T-cell (primary cell): ENCODE measurements around the gene MXRA8. TPM values are rescaled to one million over a fixed set of nuclear protein-coding genes. Genes with fewer than 3 reads are reported as not detected.
"Not testable (repeated sequence)": the region's sequence is repeated elsewhere in the genome, so short reads cannot be mapped to it uniquely, and the experiment has no call there.

Experiments
- ATAC-seq, 4 experiments: fragments of 200-7000 bp in 3 of 4; fragments of 150-1000 bp in 1 of 4; cut with Tn5 transposase; replicated peaks in 1 of 4; 1 replicate in 3 of 4; 2 replicates in 1 of 4; pipeline ENCODE4 v1.10.0; 2021; ENCODE audit warnings: moderate library complexity in 3 of 4, mild to moderate bottlenecking in 2 of 4, moderate number of reproducible peaks in 1 of 4
- CTCF ChIA-PET, 2 donors: fragments of 300-600 bp; sonication (Branson Sonifier 250); formaldehyde crosslinking; loops; one replicate each; lab custom pipeline; 2022; ENCODE audit warnings: antibody characterized with exemption in 2 of 2; lab: Charles Lee
- POLR2A ChIA-PET, 2 donors: fragments of 300-600 bp; sonication (Branson Sonifier 250); formaldehyde crosslinking; loops; one replicate each; lab custom pipeline; 2022; ENCODE audit warnings: antibody characterized with exemption in 2 of 2; lab: Charles Lee
- DNase-seq, 35 experiments: peaks; one replicate each; pipeline versions ENCODE4 v3.0.0 to v3.0.0-alpha.2; 2013 to 2023
- H3K27ac ChIP-seq: one replicate; pipeline ENCODE4 v1.5.1; 2013; ENCODE audit warnings: low read length
- H3K27me3 ChIP-seq, 2 experiments: replicated peaks in 1 of 2; 1 replicate in 1 of 2; 2 replicates in 1 of 2; pipeline versions ENCODE4 v1.6.1 to v1.7.0; 2013; ENCODE audit warnings: low read length in 1 of 2, mixed read lengths in 1 of 2; ENCODE audit not compliant: control insufficient read depth in 2 of 2, insufficient read depth in 2 of 2; ENCODE audit errors: extremely low read depth in 1 of 2
- H3K36me3 ChIP-seq, 2 donors: 1 replicate in 1 of 2; 2 replicates in 1 of 2; pipeline versions ENCODE4 v1.6.1 to v1.7.0; 2013; ENCODE audit warnings: low read length in 1 of 2; ENCODE audit not compliant: control insufficient read depth in 2 of 2, insufficient read depth in 1 of 2; ENCODE audit errors: extremely low read depth in 1 of 2
- H3K4me1 ChIP-seq, 2 experiments: 1 replicate in 1 of 2; 2 replicates in 1 of 2; pipeline versions ENCODE4 v1.6.1 to v1.7.0; 2013; ENCODE audit warnings: low read length in 2 of 2, mixed read lengths in 1 of 2; ENCODE audit not compliant: insufficient read depth in 2 of 2, control insufficient read depth in 1 of 2; ENCODE audit errors: extremely low read depth in 1 of 2
- H3K4me3 ChIP-seq, 2 donors: 1 replicate in 1 of 2; 2 replicates in 1 of 2; pipeline versions ENCODE4 v1.5.1 to v1.7.0; 2013; ENCODE audit warnings: mild to moderate bottlenecking in 2 of 2, low read length in 1 of 2, moderate library complexity in 1 of 2; ENCODE audit not compliant: control insufficient read depth in 1 of 2; ENCODE audit errors: extremely low read depth in 1 of 2
- H3K9me3 ChIP-seq: 2 replicates; pipeline ENCODE4 v1.7.0; 2013
- H3K27ac Mint-ChIP-seq, 2 donors: one replicate each; pipeline ENCODE4 v1.8.0; 2020 to 2021; ENCODE audit warnings: mild to moderate bottlenecking in 2 of 2, mixed read lengths in 2 of 2
- H3K27me3 Mint-ChIP-seq, 2 donors: one replicate each; pipeline ENCODE4 v1.8.0; 2021 to 2022; ENCODE audit warnings: mixed read lengths in 2 of 2
- H3K36me3 Mint-ChIP-seq: one replicate; pipeline ENCODE4 v1.8.0; 2021; ENCODE audit warnings: mixed read lengths
- H3K4me1 Mint-ChIP-seq, 3 donors: one replicate each; pipeline ENCODE4 v1.8.0; 2020 to 2022; ENCODE audit warnings: mixed read lengths in 3 of 3, mild to moderate bottlenecking in 1 of 3
- H3K4me3 Mint-ChIP-seq, 3 donors: one replicate each; pipeline ENCODE4 v1.8.0; 2020 to 2022; ENCODE audit warnings: mild to moderate bottlenecking in 3 of 3, mixed read lengths in 3 of 3, moderate library complexity in 3 of 3
- H3K9me3 Mint-ChIP-seq, 3 donors: one replicate each; pipeline ENCODE4 v1.8.0; 2020 to 2022; ENCODE audit warnings: mixed read lengths in 3 of 3
- whole genome bisulfite sequencing: methylation state at CpG from one replicate; pipeline ENCODE4 v1.1.5; 2013; ENCODE audit warnings: missing lambda C conversion rate; ENCODE audit not compliant: insufficient coverage; 5-methylcytosine and 5-hydroxymethylcytosine counted together
- total RNA-seq, 35 experiments: library from RNA in 6 of 35; stranded (reverse) in 6 of 35; fragments of 120-200 nt in 1 of 35; gene quantifications; one replicate each; pipeline versions ENCODE4 v1.2.1 to v1.2.4 and lab custom pipeline; 2013 to 2026

The MXRA8 gene
- total RNA-seq, 5 donors from 2014 or later (not counting 1 experiment from before 2014, with no cell fraction given), result 0.99 to 6.8 (median 1.9) TPM

DNA sequence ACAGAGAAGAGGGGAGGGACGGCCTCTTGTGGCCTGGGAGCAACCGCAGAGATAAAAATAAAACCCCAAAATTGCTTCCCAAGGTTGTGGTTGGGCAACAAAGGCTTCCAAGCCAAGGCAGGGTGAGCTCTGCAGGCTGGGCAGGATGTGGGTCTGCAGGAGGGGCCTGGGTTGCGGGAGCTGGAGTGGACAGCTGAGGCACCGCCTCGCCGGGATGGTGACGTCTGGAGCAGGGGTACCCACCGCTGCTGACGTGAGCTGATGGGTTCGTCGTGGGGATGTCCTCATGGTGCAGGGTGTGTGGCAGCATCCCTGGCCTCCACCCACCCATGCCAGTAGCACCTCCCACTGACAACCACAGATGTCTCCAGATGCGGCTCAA is 13.0 kb upstream of the MXRA8 start:
- Histone ChIP-seq H3K4me1 (peaks cover 15 to 49% of the 10 kb centered on the region in 2 experiments), H3K9me3 (no peaks in the 10 kb centered on the region), H3K36me3 (peaks cover 0 to 4% of the 10 kb centered on the region in 2 donors), H3K27ac (peak overlapping the region; percentile 74), H3K4me3 (peak overlapping the region; percentile 29 to 41), H3K27me3 (no peaks in the 10 kb centered on the region)
- ChIA-PET POLR2A (no interaction called here), CTCF (interaction anchor here (0.5 to 1.3 kb wide), 5 partner anchors 12 to 66 kb away, joined by 3 to 7 read pairs (median 3); partner anchors contain the start of gene CCNL2 (in 1 of the 2))
- H3K4me3 Mint-ChIP-seq, result peak overlapping the region in 2 of 3 donors; percentile 31 to 56
- peaks cover 0 to 41% (median 23%) of the 10 kb centered on the region in 3 donors for H3K4me1 Mint-ChIP-seq
- no peaks in the 10 kb centered on the region for H3K9me3 Mint-ChIP-seq
- no peaks in the 10 kb centered on the region for H3K36me3 Mint-ChIP-seq
- H3K27ac Mint-ChIP-seq, result peak overlapping the region in 1 of 2 donors; percentile 59
- no peaks in the 10 kb centered on the region for H3K27me3 Mint-ChIP-seq
- peak in 33 of 35 experiments; percentile 43 to 94 (median 88) for DNase-seq
- peak; percentile 10 to 78 (median 18) for ATAC-seq
- WGBS, result 9% methylated on average over 5 of the region's 12 CpGs

- Histone ChIP-seq H3K4me1 (peaks cover 15 to 44% of the 10 kb centered on the region in 2 experiments), H3K9me3 (no peaks in the 10 kb centered on the region), H3K4me3 (no peak overlapping the region), H3K27me3 (no peaks in the 10 kb centered on the region), H3K36me3 (peaks cover 0 to 4% of the 10 kb centered on the region in 2 donors), H3K27ac (peak overlapping the region; percentile 31)
- H3K27ac Mint-ChIP-seq, result no peak overlapping the region
- peaks cover 0 to 41% (median 23%) of the 10 kb centered on the region in 3 donors for H3K4me1 Mint-ChIP-seq
- no peaks in the 10 kb centered on the region for H3K36me3 Mint-ChIP-seq
- CTCF ChIA-PET, result interaction anchor here in 1 of 2 donors (0.8 to 1.3 kb wide), 4 partner anchors 11 to 66 kb away, joined by 3 to 7 read pairs (median 3); partner anchors contain the start of gene CCNL2
- H3K27me3 Mint-ChIP-seq, result no peaks in the 10 kb centered on the region
- WGBS, result 88% methylated on average over 14 of the region's 16 CpGs
- ATAC-seq (no peak), DNase-seq (peak in 2 of 35 experiments; percentile 11 to 25)
- no peaks in the 10 kb centered on the region for H3K9me3 Mint-ChIP-seq
- POLR2A ChIA-PET, result no interaction called here
- peak overlapping the region in 1 of 3 donors; percentile 56 for H3K4me3 Mint-ChIP-seq
Observed at GRCh38 chr1:1370771-1371300, 12.5 kb upstream of the MXRA8 start.

GRCh38 chr1:1370094-1370493 is 11.7 kb upstream of the MXRA8 start:
- Mint-ChIP-seq H3K27ac (peak overlapping the region; percentile 22 to 27), H3K4me3 (peak overlapping the region in 1 of 3 donors; percentile 56), H3K4me1 (peaks cover 0 to 37% (median 23%) of the 10 kb centered on the region in 3 donors)
- H3K9me3 ChIP-seq, H3K27me3 ChIP-seq, H3K27me3 Mint-ChIP-seq, DNase-seq, H3K36me3 Mint-ChIP-seq, CTCF ChIA-PET, H3K27ac ChIP-seq, H3K4me3 ChIP-seq, H3K9me3 Mint-ChIP-seq, ATAC-seq, POLR2A ChIA-PET, H3K36me3 ChIP-seq: not testable (repeated sequence)
- H3K4me1 ChIP-seq, result peaks cover 15 to 40% of the 10 kb centered on the region in 2 experiments
- WGBS, result no CpG with 5 or more reads among the region's 14 CpGs

- H3K27me3 ChIP-seq, result peaks cover 0 to 4% of the 10 kb centered on the region in 2 experiments
Observed at GRCh38 chr1:1367315-1367714, 9.0 kb upstream of the MXRA8 start.

GRCh38 chr1:1366699-1367066 is 8.3 kb upstream of the MXRA8 start:
- 88% methylated on average over 2 of the region's 3 CpGs for WGBS
- ChIA-PET CTCF (no interaction called here), POLR2A (no interaction called here)
- no peaks in the 10 kb centered on the region for H3K27me3 Mint-ChIP-seq
- no peaks in the 10 kb centered on the region for H3K36me3 ChIP-seq
- no peak overlapping the region for H3K27ac ChIP-seq
- no peak overlapping the region for H3K27ac Mint-ChIP-seq
- H3K4me3 ChIP-seq, result no peak overlapping the region
- H3K4me3 Mint-ChIP-seq, result no peak overlapping the region
- H3K9me3 ChIP-seq, result no peaks in the 10 kb centered on the region
- DNase-seq (no peak), ATAC-seq (no peak)
- peaks cover 0 to 4% of the 10 kb centered on the region in 2 experiments for H3K27me3 ChIP-seq
- H3K4me1 Mint-ChIP-seq, result peaks cover 0 to 17% (median 7%) of the 10 kb centered on the region in 3 donors
- no peaks in the 10 kb centered on the region for H3K9me3 Mint-ChIP-seq
- no peaks in the 10 kb centered on the region for H3K36me3 Mint-ChIP-seq
- peaks cover 9 to 14% of the 10 kb centered on the region in 2 experiments for H3K4me1 ChIP-seq

More at GRCh38 chr1:1367315-1367714, 9.0 kb upstream of the MXRA8 start:
- ATAC-seq (no peak), DNase-seq (no peak)
- no peak overlapping the region for H3K4me3 ChIP-seq
- H3K4me1 ChIP-seq, result peaks cover 15 to 20% of the 10 kb centered on the region in 2 experiments
- H3K9me3 Mint-ChIP-seq, result no peaks in the 10 kb centered on the region
- ChIA-PET CTCF (no interaction called here), POLR2A (no interaction called here)
- peaks cover 0 to 23% (median 10%) of the 10 kb centered on the region in 3 donors for H3K4me1 Mint-ChIP-seq
- 98% methylated on average over 5 of the region's 5 CpGs for WGBS
- H3K27ac ChIP-seq, result no peak overlapping the region
- no peaks in the 10 kb centered on the region for H3K9me3 ChIP-seq
- no peak overlapping the region for H3K4me3 Mint-ChIP-seq
- no peaks in the 10 kb centered on the region for H3K27me3 Mint-ChIP-seq
- H3K27ac Mint-ChIP-seq, result no peak overlapping the region
- H3K36me3 ChIP-seq, result no peaks in the 10 kb centered on the region
- no peaks in the 10 kb centered on the region for H3K36me3 Mint-ChIP-seq

GRCh38 chr1:1365875-1366698 is 7.7 kb upstream of the MXRA8 start:
- H3K4me1 ChIP-seq, result peaks cover 3 to 9% of the 10 kb centered on the region in 2 experiments
- Mint-ChIP-seq H3K9me3 (no peaks in the 10 kb centered on the region), H3K4me3 (no peak overlapping the region), H3K36me3 (no peaks in the 10 kb centered on the region), H3K27me3 (no peaks in the 10 kb centered on the region), H3K27ac (no peak overlapping the region), H3K4me1 (peaks cover 0 to 11% (median 2%) of the 10 kb centered on the region in 3 donors)
- DNase-seq (no peak), ATAC-seq (no peak)
- CTCF ChIA-PET, result no interaction called here
- no peaks in the 10 kb centered on the region for H3K9me3 ChIP-seq
- no peak overlapping the region for H3K27ac ChIP-seq
- POLR2A ChIA-PET, result no interaction called here
- WGBS, result 76% methylated on average over 10 of the region's 10 CpGs
- no peak overlapping the region for H3K4me3 ChIP-seq
- peaks cover 0 to 9% of the 10 kb centered on the region in 2 experiments for H3K27me3 ChIP-seq
- no peaks in the 10 kb centered on the region for H3K36me3 ChIP-seq
